Neural progenitor cell (in vitro differentiated cells): Measurements from ENCODE around the gene PTCHD1. TPM values are rescaled to one million over a fixed set of nuclear protein-coding genes. Genes with fewer than 3 reads are reported as not detected.
A peak's percentile ranks its signal among the peaks of the same experiment; 100 is the strongest.

ENCODE experiments used
- DNase-seq: peaks from one replicate; pipeline ENCODE4 v3.0.0-alpha.2; 2016; ENCODE audit warnings: low spot score
- H2AFZ ChIP-seq: fragments of 200-600 bp; sonication (generic); replicated peaks from 2 replicates; pipeline ENCODE4 v1.6.1; 2016; ENCODE audit warnings: antibody characterized with exemption
- H3F3A ChIP-seq: fragments of 200-600 bp; sonication (generic); 2 replicates; pipeline ENCODE4 v1.6.1; 2016; ENCODE audit warnings: antibody characterized with exemption, low read depth
- H3K27ac ChIP-seq: fragments of 200-600 bp; sonication (generic); 2 replicates; pipeline ENCODE4 v1.5.1; 2016; ENCODE audit warnings: mild to moderate bottlenecking
- H3K27me3 ChIP-seq: fragments of 200-600 bp; sonication (generic); 2 replicates; pipeline ENCODE4 v1.6.1; 2016; ENCODE audit warnings: mild to moderate bottlenecking, moderate library complexity
- H3K36me3 ChIP-seq: fragments of 200-600 bp; sonication (generic); 2 replicates; pipeline ENCODE4 v1.5.1; 2016
- H3K4me1 ChIP-seq: fragments of 200-600 bp; sonication (generic); 2 replicates; pipeline ENCODE4 v1.6.1; 2016; ENCODE audit warnings: mixed run types
- H3K4me2 ChIP-seq: fragments of 200-600 bp; sonication (generic); 2 replicates; pipeline ENCODE4 v1.6.1; 2016
- H3K4me3 ChIP-seq: fragments of 200-600 bp; sonication (generic); 2 replicates; pipeline ENCODE4 v1.5.1; 2016
- H3K79me2 ChIP-seq: fragments of 200-600 bp; sonication (generic); 2 replicates; pipeline ENCODE4 v1.6.1; 2016; ENCODE audit warnings: low read depth
- H3K9ac ChIP-seq: fragments of 200-600 bp; sonication (generic); 2 replicates; pipeline ENCODE4 v1.6.1; 2016
- H3K9me3 ChIP-seq: fragments of 200-600 bp; sonication (generic); 2 replicates; pipeline ENCODE4 v1.5.1; 2016; ENCODE audit warnings: low read depth
- H4K20me1 ChIP-seq: fragments of 200-600 bp; sonication (generic); 2 replicates; pipeline ENCODE4 v1.6.1; 2016; ENCODE audit warnings: low read depth
- H3K27ac Mint-ChIP-seq: 3 replicates; pipeline ENCODE4 v1.8.0; 2021; ENCODE audit warnings: mixed read lengths
- H3K27me3 Mint-ChIP-seq: 2 replicates; pipeline ENCODE4 v1.8.0; 2022; ENCODE audit warnings: low read depth, mild to moderate bottlenecking, inconsistent platforms, moderate library complexity, mixed read lengths; ENCODE audit not compliant: insufficient read depth
- H3K36me3 Mint-ChIP-seq: 3 replicates; pipeline ENCODE4 v1.8.0; 2021; ENCODE audit warnings: mixed read lengths
- H3K4me1 Mint-ChIP-seq: 3 replicates; pipeline ENCODE4 v1.8.0; 2021; ENCODE audit warnings: mixed read lengths
- H3K4me3 Mint-ChIP-seq: 3 replicates; pipeline ENCODE4 v1.8.0; 2021; ENCODE audit warnings: mild to moderate bottlenecking, moderate library complexity, mixed read lengths
- H3K9me3 Mint-ChIP-seq: 3 replicates; pipeline ENCODE4 v1.8.0; 2020; ENCODE audit warnings: mixed read lengths
- CTCF ChIP-seq: fragments of 200-600 bp; sonication (generic); IDR thresholded peaks from 2 replicates; pipeline ENCODE4 v1.5.1; 2017; ENCODE audit warnings: antibody characterized with exemption, mild to moderate bottlenecking
- EZH2 ChIP-seq: fragments of 200-600 bp; sonication (generic); IDR thresholded peaks from 2 replicates; pipeline ENCODE4 v1.6.1; 2017; ENCODE audit warnings: antibody characterized with exemption, mild to moderate bottlenecking, moderate library complexity
- EZH2phosphoT487 ChIP-seq: fragments of 200-600 bp; sonication (generic); IDR thresholded peaks from 2 replicates; pipeline ENCODE4 v1.6.1; 2017; ENCODE audit warnings: antibody characterized with exemption
- total RNA-seq: library from RNA; depleted of rRNA; stranded (reverse); fragments of >200 nt; gene quantifications from 2 replicates; pipeline ENCODE4 v1.2.3, GENCODE V29; 2015; ENCODE audit warnings: low replicate concordance

PTCHD1 gene
- total RNA-seq, 1 donor from 2014 or later, result 0.07 TPM

- H3K27me3 ChIP-seq, result no peaks in the 10 kb centered on the region
- H3K36me3 Mint-ChIP-seq, result no peaks in the 10 kb centered on the region
- no peak overlapping the region for H2AFZ ChIP-seq
- H3K9me3 ChIP-seq, result no peaks in the 10 kb centered on the region
- no peaks in the 10 kb centered on the region for H3K4me1 ChIP-seq
- H3K36me3 ChIP-seq, result no peaks in the 10 kb centered on the region
- H3K27ac Mint-ChIP-seq, result no peak overlapping the region
- no peak for DNase-seq
- no peak overlapping the region for H3K27ac ChIP-seq
- H4K20me1 ChIP-seq, result no peaks in the 10 kb centered on the region
- peaks cover 5% of the 10 kb centered on the region for H3K27me3 Mint-ChIP-seq
- H3K9ac ChIP-seq, result no peak overlapping the region
- TF ChIP-seq CTCF, result no peak
- no peak for TF ChIP-seq EZH2phosphoT487
- no peak for TF ChIP-seq EZH2
- H3K4me3 Mint-ChIP-seq, result no peak overlapping the region
- no peaks in the 10 kb centered on the region for H3K4me1 Mint-ChIP-seq
- H3K4me3 ChIP-seq, result no peak overlapping the region
- no peaks in the 10 kb centered on the region for H3F3A ChIP-seq
- H3K4me2 ChIP-seq, result no peak overlapping the region
- H3K9me3 Mint-ChIP-seq, result no peaks in the 10 kb centered on the region
- H3K79me2 ChIP-seq, result no peaks in the 10 kb centered on the region
Observed at GRCh38 chrX:23398570-23398969, 63.9 kb downstream of the PTCHD1 start.

- Mint-ChIP-seq H3K27me3 (no peaks in the 10 kb centered on the region), H3K27ac (no peak overlapping the region), H3K4me3 (no peak overlapping the region), H3K9me3 (no peaks in the 10 kb centered on the region), H3K4me1 (peaks cover 3% of the 10 kb centered on the region), H3K36me3 (no peaks in the 10 kb centered on the region)
- Histone ChIP-seq H3K9ac (no peak overlapping the region), H3K4me3 (no peak overlapping the region), H3K4me1 (no peaks in the 10 kb centered on the region), H3K79me2 (no peaks in the 10 kb centered on the region), H3K36me3 (no peaks in the 10 kb centered on the region), H3K27ac (no peak overlapping the region), H2AFZ (no peak overlapping the region), H4K20me1 (no peaks in the 10 kb centered on the region), H3K9me3 (no peaks in the 10 kb centered on the region), H3F3A (no peaks in the 10 kb centered on the region), H3K27me3 (no peaks in the 10 kb centered on the region), H3K4me2 (no peak overlapping the region)
- peak; percentile 18 for DNase-seq
- TF ChIP-seq EZH2 (no peak), CTCF (peak; percentile 45)
Observed at GRCh38 chrX:23403849-23404248, 69.2 kb downstream of the PTCHD1 start.

- Histone ChIP-seq H3K27ac (no peak overlapping the region), H3F3A (no peaks in the 10 kb centered on the region), H3K4me1 (no peaks in the 10 kb centered on the region), H3K79me2 (no peaks in the 10 kb centered on the region), H3K4me3 (no peak overlapping the region), H3K9ac (no peak overlapping the region), H3K36me3 (no peaks in the 10 kb centered on the region), H3K27me3 (no peaks in the 10 kb centered on the region), H4K20me1 (no peaks in the 10 kb centered on the region), H2AFZ (no peak overlapping the region), H3K9me3 (peaks cover 5% of the 10 kb centered on the region), H3K4me2 (no peak overlapping the region)
- Mint-ChIP-seq H3K4me3 (no peak overlapping the region), H3K4me1 (no peaks in the 10 kb centered on the region), H3K36me3 (no peaks in the 10 kb centered on the region), H3K27me3 (peaks cover 2% of the 10 kb centered on the region), H3K27ac (no peak overlapping the region), H3K9me3 (peaks cover 21% of the 10 kb centered on the region)
- no peak for DNase-seq
- TF ChIP-seq CTCF (no peak), EZH2phosphoT487 (no peak), EZH2 (no peak)
Observed at GRCh38 chrX:23422912-23423311, 88.3 kb downstream of the PTCHD1 start.
